GM15510 (cell line): ENCODE measurements around the gene SPATS2L.

Source experiments
- POLR2A ChIP-seq: IDR thresholded peaks from 3 replicates; pipeline ENCODE4 v1.6.1; 2011; ENCODE audit warnings: borderline replicate concordance; ENCODE audit not compliant: insufficient read length; ENCODE audit errors: extremely low read depth

Gene SPATS2L

GRCh38 chr2:200345975-200346374 is 39.5 kb downstream of the SPATS2L start:
- TF ChIP-seq POLR2A: no peak

- no peak for TF ChIP-seq POLR2A
These were observed 40.8 kb downstream of the SPATS2L start for GRCh38 chr2:200347301-200347700.

GRCh38 chr2:200348897-200349563 is 42.5 kb downstream of the SPATS2L start:
- no peak for TF ChIP-seq POLR2A

- TF ChIP-seq POLR2A: no peak
These were observed 43.4 kb downstream of the SPATS2L start for GRCh38 chr2:200349868-200350267.

GRCh38 chr2:200350850-200351285 is 44.4 kb downstream of the SPATS2L start:
- no peak for TF ChIP-seq POLR2A

- TF ChIP-seq POLR2A: no peak
These were observed 45.3 kb downstream of the SPATS2L start for GRCh38 chr2:200351815-200352214.

- no peak for TF ChIP-seq POLR2A
These were observed 46.1 kb downstream of the SPATS2L start for GRCh38 chr2:200352636-200353035.

GRCh38 chr2:200353120-200353519 is 46.6 kb downstream of the SPATS2L start:
- TF ChIP-seq POLR2A: no peak

- TF ChIP-seq POLR2A: no peak
These were observed 47.4 kb downstream of the SPATS2L start for GRCh38 chr2:200353874-200354273.

GRCh38 chr2:200354833-200355751 is 48.6 kb downstream of the SPATS2L start:
- TF ChIP-seq POLR2A: no peak

- no peak for TF ChIP-seq POLR2A
These were observed 49.8 kb downstream of the SPATS2L start for GRCh38 chr2:200356321-200356720.

GRCh38 chr2:200356857-200357384 is 50.4 kb downstream of the SPATS2L start:
- no peak for TF ChIP-seq POLR2A

- no peak for TF ChIP-seq POLR2A
These were observed 51.4 kb downstream of the SPATS2L start for GRCh38 chr2:200357845-200358244.

- no peak for TF ChIP-seq POLR2A
These were observed 53.1 kb downstream of the SPATS2L start for GRCh38 chr2:200359552-200359951.

GRCh38 chr2:200360364-200360763 is 53.9 kb downstream of the SPATS2L start:
- no peak for TF ChIP-seq POLR2A

GRCh38 chr2:200362202-200362917 is 55.9 kb downstream of the SPATS2L start:
- TF ChIP-seq POLR2A: no peak

- no peak for TF ChIP-seq POLR2A
These were observed 56.8 kb downstream of the SPATS2L start for GRCh38 chr2:200363279-200363678.
